K562 (cell line): ENCODE results near the gene OR10J1. TPM values are rescaled to one million over a fixed set of nuclear protein-coding genes. Genes with fewer than 3 reads are reported as not detected.

Source experiments
- E2F3 ChIP-seq: fragments of 250-450 bp; sonication (Bioruptor Pico); IDR thresholded peaks from 2 replicates; pipeline ENCODE4 v1.4.0; 2020; ENCODE audit warnings: mild to moderate bottlenecking
- EGR1 ChIP-seq: fragments of 450-650 bp; conservative IDR thresholded peaks from 2 replicates; pipeline ENCODE4 v1.6.1; 2017; ENCODE audit warnings: mild to moderate bottlenecking
- ELF2 ChIP-seq: fragments of 250-450 bp; sonication (Bioruptor Pico); IDR thresholded peaks from 2 replicates; pipeline ENCODE4 v1.5.0; 2021; ENCODE audit warnings: mild to moderate bottlenecking
- GTF2B ChIP-seq: IDR thresholded peaks from 2 replicates; pipeline ENCODE4 v1.6.1; 2011; ENCODE audit not compliant: insufficient read length; ENCODE audit errors: extremely low read depth
- HOXB6 ChIP-seq: fragments of 250-450 bp; sonication (Bioruptor Pico); IDR thresholded peaks from 2 replicates; pipeline ENCODE4 v1.5.1; 2022; ENCODE audit warnings: mild to moderate bottlenecking, borderline replicate concordance
- SMARCC2 ChIP-seq: fragments of 450-650 bp; IDR thresholded peaks from 2 replicates; pipeline ENCODE4 v1.6.1; 2017; ENCODE audit warnings: antibody characterized with exemption, moderate library complexity, mild to moderate bottlenecking, low read depth
- ZNF316 ChIP-seq: fragments of 450-650 bp; IDR thresholded peaks from 2 replicates; pipeline ENCODE4 v1.6.1; 2016
- ZNF699 ChIP-seq: fragments of 250-450 bp; sonication (Bioruptor Pico); IDR thresholded peaks from 2 replicates; pipeline ENCODE4 v1.8.0; 2021; ENCODE audit warnings: mild to moderate bottlenecking, moderate library complexity; ENCODE audit not compliant: insufficient replicate concordance
- polyA plus RNA-seq, 8 experiments: library from polyadenylated mRNA; depleted of rRNA in 4 of 8; stranded (reverse) in 5 of 8; unstranded in 3 of 8; fragments of >200 nt; fragmentation: Nextera tagmentation in 2 of 8; fragmentation: Illumina TruSeq in 1 of 8; extraction: Ambion mirVana in 2 of 8; extraction: Trizol in 1 of 8; gene quantifications; 2 replicates each; pipeline versions ENCODE4 v1.2.1 to v1.2.3, GENCODE V29; 2011 to 2014; ENCODE audit warnings: inconsistent platforms in 1 of 8, missing spikeins in 1 of 8
- total RNA-seq, 7 experiments: library from RNA; depleted of rRNA in 6 of 7; stranded (reverse); fragments of >200 nt in 6 of 7; fragmentation: Illumina TruSeq in 2 of 7; extraction: Trizol in 2 of 7; gene quantifications; 2 replicates each; pipeline versions ENCODE4 v1.2.1 to v1.2.3, GENCODE V29; 2011 to 2021; ENCODE audit warnings: low replicate concordance in 1 of 7

The OR10J1 gene
- total and polyA plus RNA-seq, 9 of the 15 experiments (the other 6 are each of a cell fraction or from before 2014, with no cell fraction given) = not detected

DNA sequence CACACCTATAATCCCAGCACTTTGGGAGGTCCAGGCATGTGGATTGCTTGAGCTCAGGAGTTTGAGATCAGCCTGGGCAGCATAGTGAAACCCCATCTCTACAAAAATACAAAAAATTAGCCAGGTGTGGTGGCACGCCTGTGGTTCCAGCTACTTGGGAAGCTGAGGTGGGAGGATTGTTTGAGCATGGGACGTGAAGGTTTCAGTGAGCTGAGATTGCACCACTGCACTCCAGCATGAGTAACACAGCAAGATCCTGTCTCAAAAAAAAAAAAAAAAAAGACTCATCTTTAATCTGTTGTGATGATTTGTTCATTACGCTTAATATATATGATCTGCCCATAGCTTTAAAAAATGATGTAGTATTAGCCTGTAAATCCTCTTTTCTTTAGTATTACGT, 44.0 kb downstream of the OR10J1 start (continued):
- TF ChIP-seq ZNF316 (no peak), E2F3 (CRISPR knock-in tag) (no peak), HOXB6 (no peak), ZNF699 (CRISPR knock-in tag) (no peak), SMARCC2 (no peak), EGR1 (no peak), GTF2B (no peak), ELF2 (CRISPR knock-in tag) (no peak)

Other genes with a start within 250 kb of the OR10J1 start
- 0.18 and 0.41 TPM in 2 replicates for gene ACKR1, start 234.8 kb upstream of the OR10J1 start, total RNA-seq (2014; rRNA removed)
- 0.07 TPM in 1 of 2 replicates, not detected in the other for gene ACKR1, start 234.8 kb upstream of the OR10J1 start, total RNA-seq (2014; rRNA removed; fragmentation: Illumina TruSeq; extraction: Trizol)
- 0.11 TPM in 1 of 2 replicates, not detected in the other for gene ACKR1, start 234.8 kb upstream of the OR10J1 start, total RNA-seq (2015; rRNA removed; fragmentation: Illumina TruSeq; extraction: Trizol)
- 0.51 and 0.58 TPM in 2 replicates for gene ACKR1, start 234.8 kb upstream of the OR10J1 start, total RNA-seq (2021)
- gene ACKR1, start 234.8 kb upstream of the OR10J1 start, polyA plus RNA-seq (2011; rRNA removed) = 0.15 TPM in 1 of 2 replicates, not detected in the other
- 0.22 and 0.24 TPM in 2 replicates for gene ACKR1, start 234.8 kb upstream of the OR10J1 start, polyA plus RNA-seq (2014; fragmentation: Illumina TruSeq; extraction: Trizol)
- under 1 TPM; 0.24 to 0.64 TPM for gene ACKR1, start 234.8 kb upstream of the OR10J1 start, polyA plus RNA-seq (2014; fragmentation: Nextera tagmentation; extraction: Ambion mirVana)
- 0.15 and 0.30 TPM in 2 replicates for gene ACKR1, start 234.8 kb upstream of the OR10J1 start, polyA plus RNA-seq (2014; rRNA removed)
- not detected in 2 replicates for gene FCER1A, start 137.4 kb upstream of the OR10J1 start, total RNA-seq (2014; rRNA removed)
- not detected in 2 replicates for gene FCER1A, start 137.4 kb upstream of the OR10J1 start, total RNA-seq (2014; rRNA removed; fragmentation: Illumina TruSeq; extraction: Trizol)
- gene FCER1A, start 137.4 kb upstream of the OR10J1 start, total RNA-seq (2015; rRNA removed; fragmentation: Illumina TruSeq; extraction: Trizol) = not detected in 2 replicates
- gene FCER1A, start 137.4 kb upstream of the OR10J1 start, total RNA-seq (2021) = not detected in 2 replicates
- gene FCER1A, start 137.4 kb upstream of the OR10J1 start, polyA plus RNA-seq (2011; rRNA removed) = not detected in 2 replicates
- not detected in 2 replicates for gene FCER1A, start 137.4 kb upstream of the OR10J1 start, polyA plus RNA-seq (2014; fragmentation: Illumina TruSeq; extraction: Trizol)
- gene FCER1A, start 137.4 kb upstream of the OR10J1 start, polyA plus RNA-seq (2014; fragmentation: Nextera tagmentation; extraction: Ambion mirVana) = under 1 TPM in 1 of 2 experiments, not detected in 1; 0.04 TPM
- gene FCER1A, start 137.4 kb upstream of the OR10J1 start, polyA plus RNA-seq (2014; rRNA removed) = not detected in 2 replicates
- gene OR10J4, start 7.5 kb upstream of the OR10J1 start, total RNA-seq (2014; rRNA removed) = not detected in 2 replicates
- not detected in 2 replicates for gene OR10J4, start 7.5 kb upstream of the OR10J1 start, total RNA-seq (2014; rRNA removed; fragmentation: Illumina TruSeq; extraction: Trizol)
- gene OR10J4, start 7.5 kb upstream of the OR10J1 start, total RNA-seq (2015; rRNA removed; fragmentation: Illumina TruSeq; extraction: Trizol) = not detected in 2 replicates
- not detected in 2 replicates for gene OR10J4, start 7.5 kb upstream of the OR10J1 start, total RNA-seq (2021)
- gene OR10J4, start 7.5 kb upstream of the OR10J1 start, polyA plus RNA-seq (2011; rRNA removed) = not detected in 2 replicates
- gene OR10J4, start 7.5 kb upstream of the OR10J1 start, polyA plus RNA-seq (2014; fragmentation: Illumina TruSeq; extraction: Trizol) = not detected in 2 replicates
- not detected for gene OR10J4, start 7.5 kb upstream of the OR10J1 start, polyA plus RNA-seq (2014; fragmentation: Nextera tagmentation; extraction: Ambion mirVana)
- not detected in 2 replicates for gene OR10J4, start 7.5 kb upstream of the OR10J1 start, polyA plus RNA-seq (2014; rRNA removed)
- not detected in 2 replicates for gene OR10J5, start 96.3 kb downstream of the OR10J1 start, total RNA-seq (2014; rRNA removed)
- not detected in 2 replicates for gene OR10J5, start 96.3 kb downstream of the OR10J1 start, total RNA-seq (2014; rRNA removed; fragmentation: Illumina TruSeq; extraction: Trizol)
- not detected in 2 replicates for gene OR10J5, start 96.3 kb downstream of the OR10J1 start, total RNA-seq (2015; rRNA removed; fragmentation: Illumina TruSeq; extraction: Trizol)
- not detected in 2 replicates for gene OR10J5, start 96.3 kb downstream of the OR10J1 start, total RNA-seq (2021)
- not detected in 2 replicates for gene OR10J5, start 96.3 kb downstream of the OR10J1 start, polyA plus RNA-seq (2011; rRNA removed)
- not detected in 2 replicates for gene OR10J5, start 96.3 kb downstream of the OR10J1 start, polyA plus RNA-seq (2014; fragmentation: Illumina TruSeq; extraction: Trizol)
- gene OR10J5, start 96.3 kb downstream of the OR10J1 start, polyA plus RNA-seq (2014; fragmentation: Nextera tagmentation; extraction: Ambion mirVana) = not detected
- not detected in 2 replicates for gene OR10J5, start 96.3 kb downstream of the OR10J1 start, polyA plus RNA-seq (2014; rRNA removed)
- gene APCS, start 148.1 kb downstream of the OR10J1 start, total RNA-seq (2014; rRNA removed) = not detected in 2 replicates
- not detected in 2 replicates for gene APCS, start 148.1 kb downstream of the OR10J1 start, total RNA-seq (2014; rRNA removed; fragmentation: Illumina TruSeq; extraction: Trizol)
- gene APCS, start 148.1 kb downstream of the OR10J1 start, total RNA-seq (2015; rRNA removed; fragmentation: Illumina TruSeq; extraction: Trizol) = not detected in 2 replicates
- gene APCS, start 148.1 kb downstream of the OR10J1 start, total RNA-seq (2021) = 0.29 and 0.34 TPM in 2 replicates
- gene APCS, start 148.1 kb downstream of the OR10J1 start, polyA plus RNA-seq (2011; rRNA removed) = not detected in 2 replicates
- not detected in 2 replicates for gene APCS, start 148.1 kb downstream of the OR10J1 start, polyA plus RNA-seq (2014; fragmentation: Illumina TruSeq; extraction: Trizol)
- gene APCS, start 148.1 kb downstream of the OR10J1 start, polyA plus RNA-seq (2014; fragmentation: Nextera tagmentation; extraction: Ambion mirVana) = not detected
- gene APCS, start 148.1 kb downstream of the OR10J1 start, polyA plus RNA-seq (2014; rRNA removed) = not detected in 2 replicates